D721Med (cell line): Measurements from ENCODE around the gene GHDC.

Experiments
- DNase-seq: peaks from one replicate; pipeline ENCODE4 v3.0.0; 2011; ENCODE audit warnings: low spot score; ENCODE audit not compliant: insufficient read length
- FAIRE-seq: peaks from 2 replicates; lab custom pipeline; 2011; peaks lifted over from hg19 to GRCh38; lab: Jason Lieb, UNC
- CTCF ChIP-seq: IDR thresholded peaks from 2 replicates; pipeline ENCODE4 v1.5.1; 2012; ENCODE audit warnings: mild to moderate bottlenecking, control low read depth; ENCODE audit not compliant: insufficient read depth; ENCODE audit errors: missing control alignments

GHDC gene

GRCh38 chr17:42202696-42203095 lies 8.4 kb upstream of the GHDC start:
- no peak for TF ChIP-seq CTCF
- DNase-seq = no peak
- FAIRE-seq = no peak

GRCh38 chr17:42202159-42202558 lies 7.9 kb upstream of the GHDC start:
- FAIRE-seq (no peak), DNase-seq (no peak)
- no peak for TF ChIP-seq CTCF

GRCh38 chr17:42201458-42201772 lies 7.1 kb upstream of the GHDC start:
- DNase-seq = no peak
- TF ChIP-seq CTCF = no peak
- no peak for FAIRE-seq

GRCh38 chr17:42200706-42201457 lies 6.6 kb upstream of the GHDC start:
- no peak for DNase-seq
- FAIRE-seq = no peak
- no peak for TF ChIP-seq CTCF

GRCh38 chr17:42199416-42200011 lies 5.2 kb upstream of the GHDC start:
- DNase-seq = no peak
- no peak for FAIRE-seq
- no peak for TF ChIP-seq CTCF

GRCh38 chr17:42198897-42199296 lies 4.6 kb upstream of the GHDC start:
- FAIRE-seq = no peak
- DNase-seq = no peak

More at GRCh38 chr17:42198897-42199296, 4.6 kb upstream of the GHDC start:
- no peak for TF ChIP-seq CTCF
